Activated CD8-positive, alpha-beta memory T cell treated with anti-CD3 and anti-CD28 coated beads for 4 hours (primary cell): ENCODE data around the gene PVALB.

Experiments used
- DNase-seq, 2 donors: peaks; one replicate each; pipeline ENCODE4 v3.0.0-alpha.2; 2020; ENCODE audit warnings: low read depth in 2 of 2

PVALB gene

GRCh38 chr22:36773935-36774334 lies 42.9 kb downstream of the PVALB start:
- DNase-seq = no peak

DNA sequence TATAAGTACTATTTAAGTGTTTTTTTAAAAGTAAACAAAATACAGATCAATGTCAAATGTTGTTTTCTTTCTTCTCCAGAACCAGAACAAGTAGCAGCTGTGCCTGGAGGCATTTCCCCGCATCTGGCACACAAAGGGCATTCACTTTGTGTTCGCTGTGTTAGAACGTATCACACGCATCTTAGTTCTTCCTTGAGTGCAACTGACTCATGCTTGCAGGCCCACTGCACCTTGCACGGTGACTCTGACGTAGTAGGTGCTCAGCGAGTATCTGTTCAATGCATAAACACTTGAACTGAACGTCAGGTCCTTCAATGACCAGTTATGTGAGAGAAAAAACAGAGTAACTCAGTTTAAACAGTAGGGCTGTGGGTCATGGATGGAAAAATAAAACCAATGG lies 44.4 kb downstream of the PVALB start:
- DNase-seq = no peak

DNA sequence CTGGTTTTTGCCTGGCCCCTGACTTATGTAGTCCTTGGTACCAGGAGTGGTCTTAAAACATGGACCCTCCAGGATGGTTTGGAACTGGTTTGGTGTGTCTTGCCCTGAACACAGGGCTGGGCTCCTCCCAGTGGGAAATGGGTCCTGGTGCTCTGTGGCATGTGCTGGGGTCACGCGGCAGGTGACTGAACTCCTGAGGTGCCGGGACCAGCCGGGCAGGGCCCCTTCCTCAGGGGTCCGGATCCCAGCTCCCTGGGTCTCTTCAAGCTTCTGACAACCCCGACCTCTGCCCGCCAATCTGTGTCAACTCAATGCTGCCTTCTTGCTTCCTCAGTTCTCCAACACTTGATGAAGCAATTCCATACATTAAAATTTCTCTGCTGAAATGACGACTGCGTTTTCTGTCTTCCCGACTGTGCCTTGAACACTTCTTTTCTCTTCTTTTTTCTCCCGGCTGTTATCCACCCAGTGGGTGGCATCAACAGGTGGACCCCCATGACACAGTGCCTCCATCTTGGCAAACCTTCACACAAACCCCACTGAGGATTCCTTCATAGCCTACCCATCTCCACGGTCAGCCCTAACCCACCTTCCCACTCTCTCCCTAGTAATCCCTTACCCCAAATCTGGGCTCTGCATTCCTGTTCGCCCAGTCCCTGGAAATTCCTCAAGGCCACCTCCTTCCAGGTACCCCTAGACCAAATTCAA lies 45.3 kb downstream of the PVALB start:
- DNase-seq = no peak

DNA sequence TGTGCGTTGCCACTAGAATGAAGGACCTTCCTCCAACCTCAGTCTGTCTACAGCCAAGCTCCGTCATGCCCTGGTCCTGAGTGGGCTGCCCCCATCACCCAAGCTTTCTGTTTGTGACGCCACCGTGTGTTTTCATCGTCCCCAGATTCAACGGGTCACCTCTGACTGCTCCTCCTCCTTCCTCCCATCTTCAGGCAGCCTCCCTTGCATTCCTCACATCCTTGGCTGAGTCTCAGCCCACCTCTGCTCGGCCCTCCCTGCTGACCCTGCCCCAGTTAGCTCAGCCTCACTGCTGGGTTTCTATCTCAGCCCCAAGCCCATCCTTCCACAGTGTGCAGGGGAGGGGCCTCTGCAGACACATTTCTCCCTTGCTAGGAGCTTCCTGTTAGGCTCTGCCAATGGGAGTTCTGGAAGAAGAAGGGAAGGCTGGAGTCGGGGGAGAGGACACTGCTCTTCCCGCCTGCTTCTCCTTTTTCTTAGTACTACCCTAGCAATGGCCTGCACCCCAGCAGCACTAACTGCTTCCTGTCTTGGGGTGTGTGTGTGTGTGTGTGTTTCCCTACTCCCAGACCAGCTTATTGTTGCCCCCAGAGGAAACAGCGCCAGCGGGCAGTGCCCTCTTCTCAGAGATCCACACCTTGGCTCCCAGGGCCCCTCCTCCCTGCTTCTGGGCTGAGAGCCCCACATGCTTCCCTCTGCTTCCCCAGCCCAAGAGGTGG lies 46.2 kb downstream of the PVALB start:
- no peak for DNase-seq

DNA sequence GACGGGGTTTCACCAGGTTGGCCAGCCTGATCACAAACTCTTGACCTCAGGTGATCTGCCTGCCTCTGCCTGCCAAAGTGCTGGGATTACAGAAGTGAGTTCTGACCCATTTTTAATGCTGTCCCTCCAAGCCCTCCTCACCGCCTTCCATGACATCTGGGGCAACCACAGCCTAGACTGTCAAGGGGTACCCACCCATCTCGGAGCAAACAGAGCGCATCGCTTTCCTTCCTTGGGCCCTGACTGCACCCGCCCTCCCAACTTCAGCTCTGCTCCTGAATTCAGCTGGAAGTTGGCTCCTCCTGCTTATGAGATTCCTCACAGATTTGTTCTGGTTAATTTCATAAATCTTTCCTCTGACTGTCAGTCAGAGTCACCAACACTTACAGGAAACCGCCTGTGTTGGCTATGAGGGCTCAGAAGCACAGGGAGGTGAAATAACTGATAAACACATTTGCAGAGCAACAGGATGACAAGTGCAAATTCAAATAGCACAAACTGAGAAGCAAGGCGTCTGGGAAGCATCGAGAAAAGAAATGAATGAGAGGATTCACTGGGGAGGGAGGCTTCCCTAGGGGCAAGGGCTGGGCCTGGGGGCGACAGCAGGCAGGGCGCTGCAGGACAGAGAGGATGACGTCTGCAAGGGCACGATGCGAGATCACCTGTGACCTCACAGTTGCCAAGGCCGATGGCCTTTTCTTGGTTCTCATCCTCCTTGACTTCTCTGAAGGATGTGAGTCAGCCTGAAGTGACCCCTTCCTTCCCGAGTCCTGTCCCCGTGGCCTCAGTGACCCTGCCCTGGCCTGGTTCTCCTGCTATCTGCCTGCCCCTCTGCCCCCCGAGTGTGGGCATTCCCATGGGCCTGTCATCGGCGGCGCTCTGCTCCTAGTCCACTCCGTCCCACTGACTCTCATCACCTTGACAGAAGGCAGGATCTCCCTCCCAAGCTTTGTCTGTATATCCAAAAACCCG lies 47.0 kb downstream of the PVALB start:
- no peak for DNase-seq

DNA sequence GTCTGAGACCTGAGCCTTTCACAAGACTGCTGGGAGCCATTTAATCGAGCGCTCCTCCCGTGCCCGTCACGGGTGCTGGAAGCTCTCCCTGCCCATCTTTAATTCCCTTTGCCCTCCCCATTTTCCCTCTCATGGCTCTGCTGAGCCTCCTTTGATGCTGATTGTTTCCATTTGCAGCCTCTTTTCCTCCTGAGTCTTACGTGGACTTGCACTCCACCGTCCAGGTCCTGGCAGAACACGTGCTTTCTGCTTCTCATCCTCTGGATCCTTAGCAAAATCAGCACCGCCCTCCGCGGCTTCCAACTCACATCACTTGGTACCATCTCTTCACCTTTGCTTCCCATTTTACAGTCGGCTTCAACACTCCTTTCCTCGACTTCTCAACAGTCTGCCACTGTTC lies 48.2 kb downstream of the PVALB start:
- no peak for DNase-seq

GRCh38 chr22:36768141-36768540 lies 48.7 kb downstream of the PVALB start:
- DNase-seq = no peak

GRCh38 chr22:36767035-36767775 lies 49.6 kb downstream of the PVALB start:
- no peak for DNase-seq

- no peak for DNase-seq
Observed at GRCh38 chr22:36765943-36766450, 50.8 kb downstream of the PVALB start.

DNA sequence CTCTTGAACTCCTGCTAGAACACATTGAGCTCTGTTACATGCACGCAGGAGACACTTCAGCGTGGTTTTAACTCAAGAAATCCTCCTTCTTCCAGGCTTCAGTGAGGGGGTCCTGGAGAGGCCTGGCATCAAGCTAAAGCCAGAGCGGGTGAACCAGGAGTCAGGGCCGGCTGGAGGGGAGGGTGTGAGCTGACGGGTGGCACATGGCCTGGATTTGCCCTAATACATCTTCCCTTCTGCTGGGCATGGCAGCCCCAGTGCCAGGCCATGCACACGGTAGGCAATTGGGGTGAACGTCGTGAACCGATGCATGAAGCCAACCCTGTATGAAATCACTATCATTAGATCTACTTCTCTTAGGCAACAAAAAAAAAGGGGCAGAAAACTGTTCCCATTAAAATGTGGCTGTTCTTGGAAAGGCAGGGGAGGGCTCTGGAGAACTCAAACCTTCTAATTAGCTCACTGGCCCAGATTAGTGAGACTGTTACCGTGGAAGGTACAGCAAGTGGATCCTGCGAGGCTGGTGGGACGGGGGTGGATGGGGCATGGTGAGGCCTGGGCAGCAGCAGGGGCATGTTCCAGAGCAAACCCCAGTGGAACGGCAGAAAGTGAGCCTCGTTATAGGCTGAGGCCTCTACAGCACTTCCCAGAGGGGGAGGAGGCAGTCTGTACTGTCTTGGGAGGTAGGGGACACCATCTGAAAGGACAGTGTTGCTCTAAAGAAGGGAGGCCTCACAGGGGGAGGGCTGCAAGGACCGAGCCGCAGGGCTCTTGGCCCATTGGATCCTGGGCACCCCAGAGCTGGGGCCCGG lies 51.5 kb downstream of the PVALB start:
- no peak for DNase-seq

DNA sequence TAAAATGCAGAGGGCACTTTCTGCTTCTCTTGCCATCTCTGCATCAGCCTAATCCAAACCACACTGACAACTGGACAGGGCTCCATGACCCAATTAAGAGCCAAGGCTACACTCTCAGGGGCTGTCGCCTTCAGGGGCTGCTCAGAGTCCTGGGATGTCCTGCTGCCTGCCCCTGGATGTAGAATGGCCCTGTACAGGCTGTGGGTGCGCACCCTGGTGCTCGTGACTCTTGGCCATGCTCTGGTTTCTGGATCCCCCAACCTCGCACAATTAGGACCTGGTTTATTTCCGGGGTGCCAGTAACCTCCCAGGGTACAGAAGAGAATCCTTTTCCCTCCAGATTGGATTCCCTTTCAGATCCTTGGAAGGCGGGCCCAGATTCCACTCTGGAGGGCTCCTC lies 52.2 kb downstream of the PVALB start:
- no peak for DNase-seq

- no peak for DNase-seq
Observed at GRCh38 chr22:36764060-36764459, 52.8 kb downstream of the PVALB start.

DNA sequence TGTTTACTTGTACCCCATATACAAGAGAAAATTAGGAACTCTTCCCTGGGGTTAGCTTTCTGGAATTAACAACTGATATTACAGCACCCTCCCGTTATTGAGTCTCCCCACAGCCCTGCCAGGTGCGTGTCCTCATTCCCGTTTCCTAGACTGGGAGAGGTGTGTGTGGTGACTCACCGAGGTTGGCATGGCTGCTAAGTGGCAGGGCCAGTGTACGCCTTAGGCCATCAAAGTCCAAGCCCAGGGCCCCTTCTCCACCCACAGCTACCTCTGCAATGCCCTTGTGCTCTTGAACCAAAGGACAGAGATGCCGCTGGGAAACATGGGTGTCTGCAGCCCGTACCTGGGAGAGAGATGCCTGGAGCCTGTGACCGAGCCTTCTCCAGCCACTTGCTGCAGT lies 53.3 kb downstream of the PVALB start:
- no peak for DNase-seq

- DNase-seq = no peak
Observed at GRCh38 chr22:36762687-36763260, 54.1 kb downstream of the PVALB start.

- DNase-seq = no peak
Observed at GRCh38 chr22:36761553-36762240, 55.1 kb downstream of the PVALB start.

DNA sequence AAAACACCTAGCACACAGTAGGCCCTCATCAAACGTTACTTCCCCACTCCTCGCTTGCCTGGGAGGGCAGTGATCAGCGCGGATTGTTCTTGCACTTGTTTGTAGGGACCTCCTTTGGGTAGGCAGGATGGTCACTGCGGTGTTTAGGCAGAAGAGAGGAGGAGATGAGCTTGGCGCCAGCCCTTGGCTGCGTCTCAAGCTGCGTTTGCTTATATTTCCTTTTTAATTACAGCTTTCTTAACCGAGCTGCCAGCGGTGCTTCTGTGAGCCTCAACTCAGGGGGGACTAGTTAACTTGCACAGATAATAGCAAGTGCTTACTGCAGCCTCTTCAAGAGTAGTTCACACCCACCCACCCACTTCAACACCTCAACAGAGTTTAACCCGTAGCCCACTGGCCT lies 56.0 kb downstream of the PVALB start:
- no peak for DNase-seq

- no peak for DNase-seq
Observed at GRCh38 chr22:36759481-36760159, 57.2 kb downstream of the PVALB start.

GRCh38 chr22:36758792-36759271 lies 58.0 kb downstream of the PVALB start:
- DNase-seq = no peak

DNA sequence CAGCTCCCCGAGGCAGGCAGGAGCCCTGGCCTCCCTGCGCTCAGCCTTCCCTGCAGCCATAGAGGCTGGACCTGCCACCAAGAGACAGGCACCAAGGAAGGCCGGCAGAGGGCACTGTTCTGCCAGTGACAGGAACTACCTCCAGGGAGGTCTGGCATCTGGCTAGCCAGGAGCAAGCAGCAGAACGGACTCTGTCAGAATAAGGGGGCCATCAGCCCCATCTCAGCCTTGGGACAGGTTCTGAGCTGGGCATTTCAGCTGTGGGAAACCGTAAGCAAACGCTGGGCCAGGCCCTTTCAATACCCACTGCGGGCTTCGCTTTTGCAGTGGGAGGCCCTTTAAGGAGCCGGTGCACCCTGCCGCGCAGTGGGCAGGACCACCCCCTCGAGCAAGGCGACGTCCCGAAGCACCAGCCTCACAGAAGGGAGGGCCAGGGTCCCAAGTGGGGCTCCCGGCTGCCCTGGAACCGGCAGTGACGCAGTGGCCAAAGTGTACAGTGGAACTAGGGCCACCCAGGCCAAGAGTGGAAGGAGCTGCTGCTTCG lies 59.1 kb downstream of the PVALB start:
- DNase-seq = peak; percentile 40 to 49
